GM20431 (cell line): Measurements from ENCODE around the gene FGFR4.

Experiments
- in situ Hi-C: fragments of 300-500 bp; cut with MseI, MboI; formaldehyde crosslinking; loops from one replicate; pipeline ENCODE4 v1.15.0; 2020; ENCODE audit warnings: low sequenced_read_pairs; ENCODE audit not compliant: unreplicated experiment

Gene FGFR4

GRCh38 chr5:177098470-177099141, 11.9 kb downstream of the FGFR4 start:
- in situ Hi-C loops = no loop called here

GRCh38 chr5:177099422-177100093, 12.8 kb downstream of the FGFR4 start:
- in situ Hi-C loops = loop anchor here (25.0 kb wide), 1 partner anchor 437 kb away; no protein-coding TSS in a partner anchor

GRCh38 chr5:177100714-177101121, 14.0 kb downstream of the FGFR4 start:
- in situ Hi-C loops = loop anchor here (25.0 kb wide), 1 partner anchor 438 kb away; no protein-coding TSS in a partner anchor

- in situ Hi-C loops = loop anchor here (25.0 kb wide), 1 partner anchor 441 kb away; no protein-coding TSS in a partner anchor
Measured at GRCh38 chr5:177103523-177104253, 17.0 kb downstream of the FGFR4 start.

GRCh38 chr5:177105691-177106476, 19.2 kb downstream of the FGFR4 start:
- in situ Hi-C loops = loop anchor here (25.0 kb wide), 1 partner anchor 444 kb away; no protein-coding TSS in a partner anchor

- in situ Hi-C loops = loop anchor here (25.0 kb wide), 1 partner anchor 445 kb away; no protein-coding TSS in a partner anchor
Measured at GRCh38 chr5:177107159-177107558, 20.4 kb downstream of the FGFR4 start.

- in situ Hi-C loops = loop anchor here (25.0 kb wide), 1 partner anchor 448 kb away; no protein-coding TSS in a partner anchor
Measured at GRCh38 chr5:177109810-177110209, 23.1 kb downstream of the FGFR4 start.

GRCh38 chr5:177111720-177112394, 25.1 kb downstream of the FGFR4 start:
- in situ Hi-C loops = loop anchor here (25.0 kb wide), 1 partner anchor 450 kb away; no protein-coding TSS in a partner anchor

- in situ Hi-C loops = loop anchor here (25.0 kb wide), 1 partner anchor 450 kb away; no protein-coding TSS in a partner anchor
Measured at GRCh38 chr5:177112589-177113220, 26.0 kb downstream of the FGFR4 start.

GRCh38 chr5:177113566-177114424, 27.1 kb downstream of the FGFR4 start:
- in situ Hi-C loops = loop anchor here (25.0 kb wide), 1 partner anchor 451 kb away; no protein-coding TSS in a partner anchor

GRCh38 chr5:177116631-177117373, 30.1 kb downstream of the FGFR4 start:
- in situ Hi-C loops = loop anchor here (25.0 kb wide), 1 partner anchor 455 kb away; no protein-coding TSS in a partner anchor

GRCh38 chr5:177117441-177118045, 30.8 kb downstream of the FGFR4 start:
- in situ Hi-C loops = loop anchor here (25.0 kb wide), 1 partner anchor 455 kb away; no protein-coding TSS in a partner anchor

GRCh38 chr5:177122566-177122965, 35.9 kb downstream of the FGFR4 start:
- in situ Hi-C loops = loop anchor here (25.0 kb wide), 1 partner anchor 460 kb away; no protein-coding TSS in a partner anchor

- in situ Hi-C loops = loop anchor here (25.0 kb wide), 1 partner anchor 462 kb away; no protein-coding TSS in a partner anchor
Measured at GRCh38 chr5:177123789-177124485, 37.2 kb downstream of the FGFR4 start.

GRCh38 chr5:177124486-177124991, 37.8 kb downstream of the FGFR4 start:
- in situ Hi-C loops = loop anchor here (25.0 kb wide), 1 partner anchor 462 kb away; no protein-coding TSS in a partner anchor
